H9 (cell line): ENCODE results near the gene ARHGAP10. TPM values are rescaled to one million over a fixed set of nuclear protein-coding genes. Genes with fewer than 3 reads are reported as not detected.

ENCODE experiments used
- DNase-seq: peaks from one replicate; pipeline ENCODE4 v3.0.0-alpha.2; 2017
- H2AFZ ChIP-seq: one replicate; pipeline ENCODE4 v1.6.1; 2013; ENCODE audit warnings: mild to moderate bottlenecking, low read length, control low read depth, moderate library complexity
- H2AK5ac ChIP-seq: 2 replicates; pipeline ENCODE4 v1.6.1; 2013; ENCODE audit warnings: low read length, control low read depth, mixed read lengths; ENCODE audit not compliant: insufficient read length
- H2BK120ac ChIP-seq: one replicate; pipeline ENCODE4 v1.6.1; 2013; ENCODE audit warnings: low read depth, mild to moderate bottlenecking, low read length, control low read depth, inconsistent platforms; ENCODE audit not compliant: poor library complexity, severe bottlenecking
- H2BK12ac ChIP-seq: 2 replicates; pipeline ENCODE4 v1.6.1; 2013; ENCODE audit warnings: low read length, control low read depth, mixed read lengths, low read depth; ENCODE audit not compliant: insufficient read length
- H2BK15ac ChIP-seq: 2 replicates; pipeline ENCODE4 v1.6.1; 2013; ENCODE audit warnings: low read depth, low read length, control low read depth
- H2BK20ac ChIP-seq: one replicate; pipeline ENCODE4 v1.6.1; 2013; ENCODE audit warnings: low read depth, mild to moderate bottlenecking, low read length, control low read depth, inconsistent platforms; ENCODE audit not compliant: poor library complexity, severe bottlenecking
- H2BK5ac ChIP-seq: 2 replicates; pipeline ENCODE4 v1.6.1; 2013; ENCODE audit warnings: low read length, control low read depth, mixed read lengths; ENCODE audit not compliant: insufficient read length
- H3K14ac ChIP-seq: 2 replicates; pipeline ENCODE4 v1.6.1; 2013; ENCODE audit warnings: low read length, control low read depth; ENCODE audit not compliant: insufficient read depth
- H3K18ac ChIP-seq: 2 replicates; pipeline ENCODE4 v1.6.1; 2013; ENCODE audit warnings: low read depth, mild to moderate bottlenecking, mixed read lengths, low read length, control low read depth; ENCODE audit not compliant: insufficient read length
- H3K23ac ChIP-seq: 2 replicates; pipeline ENCODE4 v1.6.1; 2013; ENCODE audit warnings: low read length, control low read depth, mixed read lengths, low read depth; ENCODE audit not compliant: insufficient read length
- H3K23me2 ChIP-seq: 2 replicates; pipeline ENCODE4 v1.6.1; 2013; ENCODE audit warnings: low read depth, mild to moderate bottlenecking, mixed read lengths, low read length, control low read depth; ENCODE audit not compliant: insufficient read length, poor library complexity, severe bottlenecking
- H3K27ac ChIP-seq: 2 replicates; pipeline ENCODE4 v1.5.1; 2013; ENCODE audit warnings: low read length, control low read depth, mixed read lengths, low read depth; ENCODE audit not compliant: insufficient read length
- H3K27me3 ChIP-seq: 2 replicates; pipeline ENCODE4 v1.6.1; 2013; ENCODE audit warnings: low read length, control low read depth, inconsistent platforms; ENCODE audit not compliant: insufficient read depth
- H3K4ac ChIP-seq: 2 replicates; pipeline ENCODE4 v1.6.1; 2013; ENCODE audit warnings: low read depth, mild to moderate bottlenecking, control low read depth, inconsistent platforms, low read length, moderate library complexity
- H3K4me1 ChIP-seq: 2 replicates; pipeline ENCODE4 v1.6.1; 2013; ENCODE audit warnings: low read length, control low read depth, inconsistent platforms; ENCODE audit not compliant: insufficient read depth
- H3K4me2 ChIP-seq: 2 replicates; pipeline ENCODE4 v1.6.1; 2013; ENCODE audit warnings: low read length, control low read depth, mixed read lengths; ENCODE audit not compliant: insufficient read length, insufficient read depth
- H3K56ac ChIP-seq: 2 replicates; pipeline ENCODE4 v1.6.1; 2013; ENCODE audit warnings: low read depth, mild to moderate bottlenecking, mixed read lengths, low read length, control low read depth; ENCODE audit not compliant: insufficient read length
- H3K79me1 ChIP-seq: 2 replicates; pipeline ENCODE4 v1.6.1; 2013; ENCODE audit warnings: low read depth, mild to moderate bottlenecking, moderate library complexity, low read length, control low read depth, inconsistent platforms; ENCODE audit not compliant: insufficient read depth, poor library complexity, severe bottlenecking
- H3K79me2 ChIP-seq: 2 replicates; pipeline ENCODE4 v1.6.1; 2013; ENCODE audit warnings: low read length, control low read depth, inconsistent platforms; ENCODE audit not compliant: insufficient read depth
- H3K9ac ChIP-seq: 2 replicates; pipeline ENCODE4 v1.6.1; 2013; ENCODE audit warnings: low read length, control low read depth, mixed read lengths; ENCODE audit not compliant: insufficient read length; ENCODE audit errors: extremely low read depth
- H3K9me3 ChIP-seq: one replicate; pipeline ENCODE4 v1.6.1; 2013; ENCODE audit warnings: low read depth, low read length, inconsistent platforms; ENCODE audit not compliant: control insufficient read depth
- H3T11ph ChIP-seq: one replicate; pipeline ENCODE4 v1.6.1; 2013; ENCODE audit warnings: mild to moderate bottlenecking, low read length, control low read depth, inconsistent platforms
- H4K20me1 ChIP-seq: one replicate; pipeline ENCODE4 v1.6.1; 2013; ENCODE audit not compliant: control insufficient read depth, insufficient read length, insufficient read depth
- H4K5ac ChIP-seq: 2 replicates; pipeline ENCODE4 v1.6.1; 2013; ENCODE audit warnings: low read depth, mild to moderate bottlenecking, mixed read lengths, low read length, control low read depth; ENCODE audit not compliant: insufficient read length
- H4K8ac ChIP-seq: replicated peaks from 2 replicates; pipeline ENCODE4 v1.6.1; 2013; ENCODE audit warnings: low read length, control low read depth, mixed read lengths, low read depth; ENCODE audit not compliant: insufficient read length
- H4K91ac ChIP-seq: 2 replicates; pipeline ENCODE4 v1.6.1; 2013; ENCODE audit warnings: low read depth, mild to moderate bottlenecking, moderate library complexity, mixed read lengths, low read length, control low read depth; ENCODE audit not compliant: insufficient read length
- H3K27ac Mint-ChIP-seq, 3 experiments: 2 replicates in 2 of 3; 3 replicates in 1 of 3; pipeline ENCODE4 v1.8.0; 2020 to 2021; ENCODE audit warnings: mixed read lengths in 3 of 3, mild to moderate bottlenecking in 1 of 3, moderate library complexity in 1 of 3
- H3K27me3 Mint-ChIP-seq: 2 replicates; pipeline ENCODE4 v1.8.0; 2021; ENCODE audit warnings: low read depth, mild to moderate bottlenecking, moderate library complexity, mixed read lengths
- H3K36me3 Mint-ChIP-seq, 3 experiments: 2 replicates in 2 of 3; 3 replicates in 1 of 3; pipeline ENCODE4 v1.8.0; 2020 to 2021; ENCODE audit warnings: low read depth in 3 of 3, mixed read lengths in 3 of 3; ENCODE audit not compliant: insufficient read depth in 1 of 3
- H3K4me1 Mint-ChIP-seq, 2 experiments: 2 replicates each; pipeline ENCODE4 v1.8.0; 2020; ENCODE audit warnings: mixed read lengths in 2 of 2
- H3K4me3 Mint-ChIP-seq, 2 experiments: 2 replicates in 1 of 2; 3 replicates in 1 of 2; pipeline ENCODE4 v1.8.0; 2020 to 2021; ENCODE audit warnings: mild to moderate bottlenecking in 2 of 2, mixed read lengths in 2 of 2, moderate library complexity in 1 of 2
- H3K9me3 Mint-ChIP-seq, 2 experiments: 2 replicates in 1 of 2; 3 replicates in 1 of 2; pipeline ENCODE4 v1.8.0; 2020; ENCODE audit warnings: mild to moderate bottlenecking in 2 of 2, mixed read lengths in 2 of 2, moderate library complexity in 1 of 2
- WGBS: extraction: QIAGEN DNeasy Blood & Tissue Kit; methylation state at CpG from one replicate; pipeline ENCODE4 v1.1.7; 2013; ENCODE audit warnings: missing lambda C conversion rate, low lambda C conversion rate, mixed read lengths; ENCODE audit not compliant: insufficient read length; ENCODE audit errors: extremely low coverage; 5-methylcytosine and 5-hydroxymethylcytosine counted together
- total RNA-seq: library from RNA; stranded (reverse); gene quantifications from 2 replicates; pipeline ENCODE4 v1.2.1, GENCODE V29; 2021
- TF ChIP-seq, protein P1 (sequence below): fragments of 200-600 bp; sonication (generic); conservative IDR thresholded peaks from 3 replicates; pipeline ENCODE4 v1.8.0; 2021; ENCODE audit warnings: antibody characterized with exemption, mild to moderate bottlenecking

Gene ARHGAP10
- total RNA-seq, 1 experiment from 2014 or later: 7.8 TPM

DNA sequence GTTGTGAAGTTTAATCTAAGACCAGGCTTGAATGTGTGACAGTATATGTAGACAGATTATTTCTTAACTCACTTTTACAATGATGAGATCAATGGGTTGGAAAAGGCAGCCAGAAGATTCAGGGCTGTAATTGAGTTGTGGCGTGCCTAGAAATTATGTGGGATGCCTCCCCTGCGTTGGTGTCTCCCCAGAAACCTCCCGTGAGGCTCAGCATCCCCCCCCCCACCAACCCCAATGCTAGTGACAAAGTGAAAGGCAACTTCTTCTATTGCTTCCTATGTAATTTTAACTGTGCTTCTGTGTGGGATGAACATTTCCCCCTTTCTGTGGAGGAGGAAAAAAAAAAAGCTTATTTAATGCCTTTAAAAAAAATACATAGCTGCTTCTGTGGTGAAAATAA, 297.9 kb downstream of the ARHGAP10 start:
- no peak overlapping the region for H3K27ac Mint-ChIP-seq
- no peak overlapping the region for H4K8ac ChIP-seq
- H3K4ac ChIP-seq: no peak overlapping the region
- H3K9me3 Mint-ChIP-seq: peaks cover 0 to 2% of the 10 kb centered on the region in 2 experiments; a peak in 2 of 5 replicates
- H3K56ac ChIP-seq: no peak overlapping the region
- H3K23ac ChIP-seq: no peak overlapping the region
- no peak overlapping the region for H3K27ac ChIP-seq
- no peaks in the 10 kb centered on the region for H3K9me3 ChIP-seq
- H2BK5ac ChIP-seq: no peak overlapping the region
- no peak overlapping the region for H2BK12ac ChIP-seq
- no peaks in the 10 kb centered on the region for H3K79me1 ChIP-seq
- no peak overlapping the region for H2AK5ac ChIP-seq
- H3T11ph ChIP-seq: no peak overlapping the region
- no peak overlapping the region for H2BK15ac ChIP-seq
- H3K79me2 ChIP-seq: no peaks in the 10 kb centered on the region
- no peaks in the 10 kb centered on the region for H3K4me1 ChIP-seq
- H3K23me2 ChIP-seq: no peaks in the 10 kb centered on the region
- H3K9ac ChIP-seq: no peak overlapping the region
- H3K27me3 Mint-ChIP-seq: no peaks in the 10 kb centered on the region
- H2BK120ac ChIP-seq: no peak overlapping the region
- no peak overlapping the region for H3K14ac ChIP-seq
- H3K27me3 ChIP-seq: no peaks in the 10 kb centered on the region
- TF ChIP-seq, protein P1, sequence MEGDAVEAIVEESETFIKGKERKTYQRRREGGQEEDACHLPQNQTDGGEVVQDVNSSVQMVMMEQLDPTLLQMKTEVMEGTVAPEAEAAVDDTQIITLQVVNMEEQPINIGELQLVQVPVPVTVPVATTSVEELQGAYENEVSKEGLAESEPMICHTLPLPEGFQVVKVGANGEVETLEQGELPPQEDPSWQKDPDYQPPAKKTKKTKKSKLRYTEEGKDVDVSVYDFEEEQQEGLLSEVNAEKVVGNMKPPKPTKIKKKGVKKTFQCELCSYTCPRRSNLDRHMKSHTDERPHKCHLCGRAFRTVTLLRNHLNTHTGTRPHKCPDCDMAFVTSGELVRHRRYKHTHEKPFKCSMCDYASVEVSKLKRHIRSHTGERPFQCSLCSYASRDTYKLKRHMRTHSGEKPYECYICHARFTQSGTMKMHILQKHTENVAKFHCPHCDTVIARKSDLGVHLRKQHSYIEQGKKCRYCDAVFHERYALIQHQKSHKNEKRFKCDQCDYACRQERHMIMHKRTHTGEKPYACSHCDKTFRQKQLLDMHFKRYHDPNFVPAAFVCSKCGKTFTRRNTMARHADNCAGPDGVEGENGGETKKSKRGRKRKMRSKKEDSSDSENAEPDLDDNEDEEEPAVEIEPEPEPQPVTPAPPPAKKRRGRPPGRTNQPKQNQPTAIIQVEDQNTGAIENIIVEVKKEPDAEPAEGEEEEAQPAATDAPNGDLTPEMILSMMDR: no peak
- no peak overlapping the region for H3K18ac ChIP-seq
- WGBS: no CpG with 5 or more reads among the region's 3 CpGs
- no peak overlapping the region for H4K5ac ChIP-seq
- no peaks in the 10 kb centered on the region; a peak in 2 of 7 replicates for H3K36me3 Mint-ChIP-seq
- no peaks in the 10 kb centered on the region for H4K20me1 ChIP-seq
- no peak for DNase-seq
- no peak overlapping the region for H4K91ac ChIP-seq
- no peak overlapping the region for H3K4me2 ChIP-seq
- no peak overlapping the region for H3K4me3 Mint-ChIP-seq
- peaks cover 16 to 18% of the 10 kb centered on the region in 2 experiments for H3K4me1 Mint-ChIP-seq
- no peak overlapping the region for H2BK20ac ChIP-seq
- no peak overlapping the region for H2AFZ ChIP-seq
